UCSD-AML1 (cell line): Measurements from ENCODE around the gene SHFL.

Source experiments
- DNase-seq: peaks from one replicate; lab custom pipeline; 2025; ENCODE audit not compliant: unreplicated experiment; lab: John Stamatoyannopoulos, UW

The SHFL gene

DNA sequence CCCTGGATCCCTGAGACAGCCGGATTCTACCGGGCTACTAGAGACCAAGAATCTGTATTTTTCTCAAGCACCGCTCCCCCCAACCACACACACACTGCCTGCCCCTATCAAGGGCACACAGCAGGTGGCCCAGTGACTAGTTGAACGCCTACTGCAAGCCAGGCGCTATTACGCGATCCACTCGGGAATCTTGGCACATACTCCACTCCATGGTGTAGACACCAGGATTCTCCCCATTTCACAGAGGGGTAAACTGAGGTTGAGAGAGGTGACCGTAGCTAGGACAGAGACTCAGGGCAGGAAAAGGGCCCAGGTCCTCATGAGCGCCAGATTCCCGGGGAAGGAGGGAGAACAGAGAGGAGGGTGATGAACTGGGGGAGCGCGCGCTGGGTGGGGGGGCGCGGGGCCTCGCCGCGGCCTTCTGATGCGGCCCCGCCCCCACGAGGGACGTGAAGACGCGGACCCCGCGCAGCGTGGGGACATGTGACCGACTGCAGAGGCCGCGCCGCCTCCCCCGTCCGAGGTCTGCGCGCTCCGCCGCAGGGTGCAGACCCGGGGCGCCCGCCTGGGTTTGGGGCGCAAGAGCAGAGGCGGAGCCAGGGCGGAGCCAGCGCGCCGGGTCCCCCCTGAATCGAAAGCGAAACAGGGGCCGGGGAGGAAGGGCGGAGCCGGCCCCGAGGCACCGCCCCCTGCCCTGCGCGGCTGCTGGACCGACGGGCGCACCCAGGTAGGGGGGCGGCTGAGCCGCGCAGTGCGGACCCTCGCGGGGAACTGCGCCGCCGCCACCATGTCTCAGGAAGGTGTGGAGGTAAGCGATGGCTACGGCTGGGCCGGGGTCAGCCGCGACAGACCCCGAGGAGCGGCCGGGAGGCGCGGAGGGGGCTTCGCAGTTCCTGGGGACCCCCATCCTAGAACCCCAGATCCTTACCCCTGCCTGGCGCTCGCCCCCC, at the start of gene SHFL:
SHFL (plus strand) TSS at position 677 of the 950 bp plus-strand sequence; CDS start at position 788, 111 bp downstream.
- DNase-seq = peak; percentile 85

DNA sequence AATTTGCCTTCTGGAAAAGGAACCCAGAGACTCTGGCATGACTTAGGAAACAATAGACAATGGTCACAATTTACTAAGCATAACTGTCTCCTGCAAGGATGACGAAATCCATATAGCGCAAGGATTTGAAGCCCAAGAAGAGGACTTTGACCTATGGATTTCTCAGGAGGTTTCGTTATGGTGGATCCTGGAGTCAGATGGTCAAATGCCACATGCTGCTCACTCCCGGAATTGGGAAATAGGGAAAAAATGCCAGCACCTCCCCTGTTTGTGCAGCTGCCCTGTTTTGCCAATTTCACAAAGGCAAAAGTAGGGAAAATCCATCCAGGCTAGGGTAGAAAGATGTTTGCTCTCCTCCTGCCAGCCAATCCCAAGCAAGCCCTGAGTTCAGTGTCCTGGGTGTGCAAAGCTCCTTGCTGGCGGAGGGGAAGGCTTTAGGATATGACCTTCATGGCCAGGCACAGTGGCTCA, 49.5 kb upstream of the SHFL start:
- no peak for DNase-seq

DNA sequence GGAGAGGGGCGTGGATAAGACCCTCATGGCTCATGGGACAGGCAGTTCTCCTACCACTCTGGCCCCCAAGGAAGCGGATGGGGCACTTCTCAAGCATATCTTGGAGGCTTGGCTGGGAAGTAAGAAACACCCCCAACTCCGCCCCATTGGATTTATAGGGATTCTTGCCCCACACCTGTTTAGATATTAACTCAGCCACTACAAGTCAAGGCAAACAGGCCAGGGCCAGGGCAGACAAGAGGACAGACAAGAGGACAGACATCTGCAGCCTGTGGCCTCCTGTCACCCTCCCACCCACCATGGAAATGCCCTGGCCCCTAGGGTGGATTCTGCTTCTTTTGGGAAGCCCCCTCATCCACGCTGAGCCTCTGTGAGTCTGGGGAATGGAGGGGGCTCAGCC, 48.8 kb upstream of the SHFL start:
- no peak for DNase-seq

DNA sequence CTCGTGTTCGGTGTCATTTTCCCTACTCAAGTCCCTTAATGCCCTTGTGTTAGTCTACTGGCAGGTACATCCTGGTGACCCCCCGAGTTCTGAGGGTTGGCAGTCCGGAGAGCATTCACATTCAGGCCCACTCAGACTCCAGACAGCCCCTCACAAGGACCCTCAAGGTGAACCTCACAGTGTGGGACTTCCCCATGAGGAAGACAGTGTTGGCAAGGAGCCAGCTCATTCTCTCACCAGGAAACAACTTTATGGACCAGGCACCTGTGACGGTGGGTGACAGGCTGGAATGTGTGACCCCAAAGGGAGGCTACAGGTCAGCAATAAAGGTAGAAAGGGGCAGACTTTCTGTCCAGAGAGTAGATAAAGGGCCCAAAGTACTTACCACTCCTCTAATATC, 48.3 kb upstream of the SHFL start:
- no peak for DNase-seq

DNA sequence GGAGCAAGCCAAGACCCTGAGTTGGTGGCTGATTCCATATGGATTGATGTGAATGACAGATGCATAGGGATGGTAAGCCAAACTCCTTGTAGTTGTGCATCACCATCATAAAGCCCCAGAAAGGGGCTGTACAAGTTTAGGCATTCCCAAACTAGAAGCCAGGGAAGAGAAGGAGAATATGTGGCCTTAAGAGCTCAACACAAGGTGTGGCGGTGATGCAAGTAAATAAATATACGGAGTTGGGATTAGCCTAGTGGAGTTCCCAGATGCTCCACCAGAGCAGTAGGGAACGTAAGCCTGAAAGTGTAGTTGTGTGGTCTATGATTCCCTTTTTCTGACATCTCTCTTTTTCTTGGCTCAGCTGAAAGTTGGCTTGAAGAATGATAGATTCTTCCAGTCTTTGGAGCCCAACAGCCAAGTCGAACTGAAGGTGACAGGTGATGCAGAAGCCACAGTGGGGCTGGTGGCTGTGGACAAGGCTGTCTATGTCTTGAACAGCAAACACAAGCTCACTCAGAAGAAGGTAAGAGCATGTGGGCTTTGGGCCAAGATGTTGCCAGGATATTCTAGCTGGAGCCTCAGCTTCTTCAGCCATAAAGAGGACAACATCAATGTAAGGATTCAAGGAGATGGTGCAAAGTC, 42.7 kb upstream of the SHFL start:
- no peak for DNase-seq

DNA sequence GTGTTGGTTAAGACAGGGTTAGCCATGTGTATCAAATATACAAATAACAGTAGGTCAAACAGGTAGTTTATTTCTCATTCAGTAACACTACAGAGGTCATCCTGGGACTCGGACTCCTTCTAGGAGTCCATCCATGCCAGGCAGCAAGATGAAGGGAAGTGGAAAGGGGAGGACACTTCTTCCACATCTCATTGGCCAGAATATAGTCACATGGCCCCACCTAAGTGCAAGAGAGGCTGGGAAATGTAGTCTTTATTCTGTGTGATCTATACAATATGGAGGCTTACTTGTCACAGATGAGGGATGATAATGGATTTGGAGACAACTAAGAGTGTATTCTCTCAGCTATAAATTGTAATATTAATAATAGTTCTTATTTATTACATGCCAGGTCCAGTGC, 41.7 kb upstream of the SHFL start:
- no peak for DNase-seq

DNA sequence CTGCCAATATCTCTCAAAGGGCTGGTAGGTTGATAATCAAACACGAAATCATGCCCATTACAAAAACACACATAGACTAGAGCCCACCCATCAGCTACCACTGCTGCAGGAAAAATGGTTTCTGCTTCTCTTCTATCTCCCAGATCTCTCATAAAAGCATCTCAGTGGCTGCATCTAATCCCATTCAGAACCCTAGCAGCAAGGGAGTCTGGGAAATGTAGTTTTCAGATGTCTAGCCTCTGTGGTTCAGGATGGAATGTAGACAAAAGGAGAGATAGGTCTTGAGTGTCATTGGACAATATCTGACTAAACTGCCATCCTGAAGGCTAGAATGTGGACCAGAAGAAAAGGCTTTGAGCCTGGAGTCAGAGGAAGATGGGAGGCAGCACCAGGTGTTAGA, 40.7 kb upstream of the SHFL start:
- no peak for DNase-seq

DNA sequence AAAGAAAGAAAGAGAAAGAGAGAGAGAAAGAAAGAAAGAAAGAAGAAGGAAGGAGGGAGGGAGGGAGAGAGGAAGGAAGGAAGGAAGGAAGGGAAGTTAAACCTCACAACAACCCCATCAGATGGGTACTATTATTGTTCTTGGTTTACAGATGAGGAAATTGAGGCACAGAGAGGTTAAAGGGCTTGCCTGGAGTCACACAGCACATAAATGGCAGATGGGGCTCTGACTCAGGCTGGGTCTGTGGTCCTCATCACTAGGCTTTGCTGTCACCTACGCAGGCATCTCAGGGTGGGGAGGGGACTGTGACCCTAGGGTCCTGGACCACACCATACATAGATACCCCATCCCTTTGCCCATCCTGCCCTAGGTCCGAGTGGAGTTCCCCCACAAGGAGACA, 36.5 kb upstream of the SHFL start:
- DNase-seq = no peak

DNA sequence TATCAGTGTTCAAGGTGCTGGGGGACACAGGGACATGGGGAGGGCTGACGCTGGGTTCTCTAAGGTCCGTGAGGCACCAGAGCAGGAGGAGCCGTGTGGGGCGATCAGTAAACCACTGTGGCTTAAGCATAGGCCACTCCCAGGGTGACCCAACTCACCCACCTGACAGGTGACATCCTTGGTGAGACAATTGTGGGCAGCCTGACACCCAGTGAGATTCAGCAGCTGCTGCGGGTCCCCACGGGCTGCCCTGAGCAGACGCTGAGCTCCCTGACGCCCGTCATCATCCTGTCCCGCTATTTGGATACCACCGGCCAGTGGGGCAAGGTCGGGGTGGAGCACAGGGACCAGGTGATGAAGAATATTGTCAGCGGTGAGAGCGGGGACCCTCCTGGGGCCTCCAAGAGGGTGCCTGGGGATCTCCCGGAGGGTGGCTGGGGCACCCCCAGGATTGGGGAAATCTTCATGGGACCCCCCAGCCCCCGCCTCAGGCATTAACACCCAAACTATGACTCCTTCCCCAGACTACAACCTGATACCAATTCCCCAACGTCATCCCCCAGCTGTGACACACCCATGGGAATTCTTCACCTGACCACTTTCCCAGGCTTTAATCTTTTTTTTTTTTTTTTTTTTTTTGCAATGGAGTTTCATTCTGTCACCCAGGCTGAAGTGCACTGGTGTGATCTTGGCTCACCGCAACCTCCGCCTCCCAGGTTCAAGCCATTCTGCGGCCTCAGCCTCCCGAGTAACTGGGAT, 33.3 kb upstream of the SHFL start:
- no peak for DNase-seq

DNA sequence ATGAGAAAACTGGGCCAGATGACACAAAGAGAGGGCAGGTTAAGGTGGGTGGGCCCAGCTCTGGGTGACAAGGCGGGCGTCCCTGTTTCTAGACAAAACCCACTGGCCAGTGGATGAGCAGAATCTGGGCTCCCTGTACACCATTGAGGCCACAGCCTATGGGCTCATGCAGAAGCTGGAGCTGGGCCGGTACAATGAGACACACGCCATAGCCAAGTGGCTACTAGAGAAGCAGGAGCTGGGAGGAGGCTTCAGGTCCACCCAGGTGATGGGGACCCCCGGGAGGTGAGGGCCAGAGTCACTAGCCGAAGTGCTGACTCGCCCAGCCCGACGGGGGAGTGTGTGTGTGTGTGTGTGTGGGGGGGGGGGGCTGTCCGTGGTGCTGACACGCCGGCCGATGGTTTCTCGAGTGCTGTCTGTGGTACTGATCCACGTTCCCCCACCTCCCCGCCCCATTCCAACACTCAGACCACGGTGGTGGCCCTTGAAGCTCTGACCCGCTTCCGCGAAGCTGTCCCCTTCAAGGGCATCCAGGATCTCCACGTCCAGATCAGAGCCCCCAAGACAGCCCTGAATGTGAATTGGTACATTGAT, 24.3 kb upstream of the SHFL start:
- no peak for DNase-seq

DNA sequence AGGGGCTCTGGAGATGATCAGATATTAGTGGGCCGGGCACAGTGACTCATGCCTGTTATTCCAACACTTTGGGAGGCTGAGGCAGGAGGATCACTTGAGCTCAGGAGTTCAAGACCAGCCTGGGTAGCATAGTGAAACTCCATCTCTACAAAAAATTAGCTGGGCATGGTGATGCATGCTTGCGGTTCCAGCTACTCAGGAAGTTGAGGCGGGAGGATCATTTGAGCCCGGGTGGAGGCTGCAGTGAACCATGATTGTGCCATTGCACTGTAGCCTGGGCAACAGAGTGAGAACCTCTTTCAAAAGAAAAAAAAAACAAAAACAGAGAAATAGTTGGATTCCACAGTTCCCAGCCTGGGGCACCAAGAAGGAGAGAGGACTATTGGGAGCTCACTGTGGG, 17.9 kb upstream of the SHFL start:
- no peak for DNase-seq

DNA sequence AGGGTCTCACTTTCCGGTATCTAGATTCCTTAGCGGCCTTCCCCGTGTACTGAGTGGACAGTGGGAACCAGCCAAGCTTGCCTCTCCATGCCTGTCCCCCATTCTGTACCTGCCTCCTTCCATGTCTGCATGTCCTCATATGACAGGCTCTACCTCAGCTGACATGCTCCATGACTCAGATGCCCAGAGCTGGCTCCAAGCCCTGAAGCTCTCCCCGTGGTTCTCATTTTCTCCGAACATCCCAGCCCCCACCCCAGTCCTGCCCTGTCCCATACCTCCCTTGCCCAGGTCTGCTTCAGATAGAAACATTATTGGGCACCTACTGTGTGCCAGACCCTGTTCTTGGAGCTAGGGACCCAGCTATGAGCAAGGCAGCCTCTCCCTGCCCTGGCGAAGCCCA, 17.1 kb upstream of the SHFL start:
- DNase-seq = no peak

DNA sequence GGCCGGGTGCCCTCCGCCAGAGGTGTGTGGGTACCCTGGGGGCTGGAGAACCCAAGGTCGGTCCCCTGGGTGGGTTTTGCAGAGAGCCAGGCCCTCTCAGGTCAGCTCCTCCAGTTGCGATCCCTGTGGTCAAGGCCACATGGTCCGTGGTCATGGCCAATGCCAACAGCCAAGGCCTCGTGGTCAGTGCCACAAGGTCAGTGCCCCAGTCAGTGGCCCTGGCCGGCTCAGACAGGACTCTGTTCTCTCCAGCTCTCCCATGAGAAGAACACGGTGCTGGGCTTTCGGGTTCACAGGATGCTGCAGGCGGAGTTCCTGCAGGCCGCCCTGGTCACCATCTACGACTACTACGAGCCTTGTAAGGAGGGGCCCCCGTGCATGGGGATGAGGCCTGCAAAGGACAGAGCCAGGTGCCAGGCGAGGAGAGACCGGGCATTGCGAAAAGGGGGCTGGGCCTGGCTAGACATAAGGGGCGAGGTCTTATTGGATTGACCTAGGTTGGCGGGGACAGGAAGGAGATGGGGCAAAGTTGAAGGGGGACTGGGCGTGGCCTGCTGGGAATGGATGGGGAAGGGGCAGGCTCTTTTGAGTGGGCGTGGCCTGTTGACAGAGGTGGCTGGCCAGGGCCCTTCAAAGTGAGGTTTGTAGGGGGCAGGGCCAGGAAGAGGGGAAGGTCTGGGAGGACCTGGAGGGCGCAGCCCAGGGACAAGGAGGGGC, 15.2 kb upstream of the SHFL start:
- DNase-seq = no peak

DNA sequence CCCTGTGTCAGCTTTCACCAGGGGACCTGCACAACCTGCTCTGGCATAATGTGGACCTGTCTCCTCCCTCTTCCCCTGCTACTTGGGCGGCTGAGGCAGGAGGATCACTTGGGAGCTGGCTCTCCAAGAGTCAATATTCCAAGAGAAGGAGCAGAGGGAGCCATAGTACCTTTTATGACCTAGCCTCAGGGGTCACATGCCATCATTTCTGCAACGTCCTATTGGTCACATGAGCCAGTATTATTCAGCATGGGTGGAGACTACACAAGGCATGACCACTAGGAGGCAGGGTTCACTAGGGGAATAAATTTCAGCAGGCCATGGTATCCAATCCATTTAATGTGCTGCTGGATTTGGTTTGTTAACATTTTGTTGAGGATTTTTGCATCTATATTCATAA, 12.0 kb upstream of the SHFL start:
- DNase-seq = no peak

DNA sequence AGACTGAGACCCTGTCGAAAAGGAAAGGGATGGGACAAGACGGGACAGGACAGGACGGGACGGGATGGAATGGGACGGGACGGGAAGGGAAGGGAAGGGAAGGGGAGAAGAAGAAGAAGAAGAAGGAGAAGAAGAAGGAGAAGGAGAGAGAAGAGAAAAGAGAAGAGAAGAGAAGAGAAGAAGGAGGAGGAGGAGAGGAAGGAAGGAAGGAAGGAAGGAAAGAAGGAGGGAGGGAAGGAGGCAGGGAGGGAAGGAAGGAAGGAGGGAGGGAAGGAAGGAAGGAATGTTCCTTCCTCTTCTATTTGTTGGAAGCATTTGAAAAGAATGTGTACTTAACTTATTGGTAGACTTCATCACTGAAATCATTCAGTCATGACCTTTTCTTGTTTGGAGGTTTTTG, 9.6 kb upstream of the SHFL start:
- DNase-seq = no peak

DNA sequence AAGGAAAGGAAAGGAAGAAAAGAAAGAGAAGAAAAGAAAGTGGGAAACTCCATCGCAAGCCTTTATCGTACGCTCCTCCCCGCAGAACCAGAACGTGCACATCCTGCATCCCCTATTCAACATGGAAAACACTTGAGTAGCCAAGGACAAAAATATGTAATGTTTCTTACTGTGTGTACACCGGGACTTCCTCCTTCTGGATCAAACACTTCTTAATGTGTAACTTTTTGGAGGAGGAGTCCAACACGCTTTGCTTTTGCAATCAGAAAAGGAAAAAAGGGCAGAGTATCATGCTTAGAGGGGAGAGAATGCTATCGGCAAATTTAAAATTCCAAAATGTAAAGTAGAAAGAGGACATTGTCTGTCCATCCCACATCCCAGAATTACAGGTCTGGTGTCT, 7.8 kb upstream of the SHFL start:
- no peak for DNase-seq

DNA sequence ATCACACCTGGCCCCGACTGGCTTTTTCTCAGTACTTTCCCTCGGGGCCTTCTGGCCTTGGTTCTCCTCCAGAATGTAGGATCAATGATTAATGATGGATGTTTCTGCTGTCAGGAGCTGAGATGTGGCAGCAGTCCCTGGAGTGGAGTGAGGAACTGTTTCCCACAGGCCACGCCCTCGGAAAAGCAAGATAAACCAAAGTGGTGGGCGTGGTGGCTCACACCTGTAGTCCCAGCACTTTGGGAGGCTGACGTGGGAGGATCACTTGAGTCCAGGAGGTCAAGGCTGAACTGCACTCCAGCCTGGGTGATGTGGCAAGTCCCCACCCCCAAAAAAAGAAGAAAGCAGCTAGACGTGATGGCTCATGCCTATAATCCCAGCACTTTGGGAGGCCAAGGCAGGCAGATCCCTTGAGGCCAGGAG, 7.1 kb upstream of the SHFL start:
- DNase-seq = no peak

DNA sequence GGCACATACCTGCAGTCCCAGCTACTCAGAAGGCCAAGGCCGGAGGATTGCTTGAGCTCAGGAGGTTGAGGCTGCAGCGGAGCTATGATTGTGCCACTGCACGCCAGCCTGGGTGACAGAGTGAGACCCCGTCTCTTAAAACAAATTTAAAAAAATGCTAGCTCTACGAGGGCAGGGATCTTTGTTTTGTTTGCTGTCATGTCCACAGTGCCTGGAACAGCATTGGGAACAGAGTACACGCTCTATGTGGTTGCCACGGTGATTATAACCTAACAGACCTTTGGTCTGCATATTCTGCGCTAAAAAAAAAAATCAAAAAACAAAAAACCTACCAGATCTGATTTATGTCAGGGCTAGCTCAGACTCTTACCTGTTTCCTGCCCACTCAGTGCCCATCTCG, 2.2 kb upstream of the SHFL start:
- no peak for DNase-seq

DNA sequence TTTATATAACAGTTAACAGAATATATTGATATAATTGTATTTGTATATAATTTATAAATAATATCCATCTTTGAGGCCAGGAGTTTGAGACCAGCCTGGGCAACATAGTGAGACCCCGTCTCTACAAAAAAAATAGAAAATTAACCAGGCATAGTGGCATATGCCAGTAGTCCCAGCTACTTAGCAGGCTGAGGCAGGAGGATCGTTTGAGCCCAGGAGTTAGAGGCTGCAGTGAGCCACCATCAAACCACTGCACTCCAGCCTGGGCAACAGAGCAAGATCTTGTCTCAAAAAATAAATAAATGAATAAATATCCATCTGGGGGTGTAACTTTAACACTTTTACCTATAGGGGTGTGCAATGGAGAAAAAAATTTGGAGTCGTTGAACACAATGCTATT, 1.3 kb upstream of the SHFL start:
- no peak for DNase-seq

DNA sequence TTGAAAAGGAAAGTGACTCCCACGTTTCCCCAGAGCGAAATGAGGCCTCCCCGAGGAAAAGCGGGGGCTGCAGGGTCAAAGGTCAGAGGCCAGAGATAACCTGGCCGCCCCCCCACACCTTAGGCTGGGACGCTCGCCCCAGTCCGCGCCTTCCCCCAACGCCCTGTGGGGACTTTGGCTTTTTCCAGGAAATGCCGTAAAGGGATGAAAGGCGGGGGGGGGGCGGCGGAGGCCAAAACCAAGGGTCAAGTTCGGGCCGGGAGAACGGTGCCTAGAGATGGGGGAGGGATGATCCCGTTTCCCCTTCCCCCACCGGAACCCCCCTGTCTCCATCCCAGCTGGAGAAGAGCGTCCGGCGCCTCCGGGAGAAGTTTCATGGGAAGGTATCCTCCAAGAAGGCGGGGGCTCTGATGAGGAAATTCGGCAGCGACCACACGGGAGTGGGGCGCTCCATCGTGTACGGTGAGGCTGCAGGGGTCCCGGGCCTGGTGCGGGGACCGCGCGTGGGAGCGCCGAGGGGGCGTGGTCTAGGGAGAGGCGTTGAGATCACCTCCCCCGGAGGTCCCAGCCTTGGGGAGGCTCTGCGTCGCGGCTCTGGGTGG, 575 bp downstream of the SHFL start:
- no peak for DNase-seq
